ENCODE data around the gene POLR1A. TPM values are rescaled to one million over a fixed set of nuclear protein-coding genes. Genes with fewer than 3 reads are reported as not detected.

Gene POLR1A
- total RNA-seq, 1 experiment from 2014 or later = 62.6 TPM

- no peak overlapping the region for H3K4me3 ChIP-seq (ENCODE audit: low read depth in 2 of 2, low read length in 2 of 2)
- ATAC-seq (no peak), DNase-seq (ENCODE audit: low read depth, low spot score) (no peak)
- H3K4me1 ChIP-seq (ENCODE audit: control insufficient read depth, insufficient read depth, low read length) = no peaks in the 10 kb centered on the region; the same call in 1 of the 2 replicates
- no peak for TF ChIP-seq REST (IDR thresholded peaks at IDR 0.05; ENCODE audit: insufficient read depth in 1 of 2, low read depth in 2 of 2, low read length in 1 of 2)
- no peak for TF ChIP-seq CTCF (IDR thresholded peaks at IDR 0.05)
- no peak for TF ChIP-seq TCF7L2 (IDR thresholded peaks at IDR 0.05; ENCODE audit: low read depth, low read length)
- no peak for TF ChIP-seq SIN3A (IDR thresholded peaks at IDR 0.05; ENCODE audit: borderline replicate concordance, insufficient read depth, low read depth, low read length)
- TF ChIP-seq POLR2AphosphoS5 (IDR thresholded peaks at IDR 0.05; ENCODE audit: low read depth, low read length) = no peak
- ChIA-PET POLR2A (no interaction called here), CTCF (no interaction called here)
- no peaks in the 10 kb centered on the region for H3K36me3 ChIP-seq (ENCODE audit: control insufficient read depth, insufficient read depth, low read length)
- BruUV-seq (replicated peaks) = no TSS peak
- H3K9me3 ChIP-seq (ENCODE audit: control insufficient read depth, insufficient read depth, low read depth, low read length) = peaks cover 4% of the 10 kb centered on the region; the same call in 1 of the 2 replicates
- intact Hi-C loops (cut with micrococcal nuclease; ENCODE audit: unreplicated experiment) (loop anchor here (10.0 kb wide), 1 partner anchor 107 kb away; no protein-coding TSS in a partner anchor), in situ Hi-C loops (cut with HindIII; ENCODE audit: low pct_unique_long_range_greater_than_20kb, low sequenced_read_pairs) (no loop called here)
- H3K27ac ChIP-seq (ENCODE audit: low read length) = no peak overlapping the region
- H3K27me3 ChIP-seq (ENCODE audit: control insufficient read depth, insufficient read depth, low read length) = no peaks in the 10 kb centered on the region
These were observed 104.4 kb downstream of the POLR1A start for GRCh38 chr2:86001326-86001725.

GRCh38 chr2:86000938-86001312 is 104.8 kb downstream of the POLR1A start:
- intact Hi-C loops (cut with micrococcal nuclease; ENCODE audit: unreplicated experiment) (loop anchor here (10.0 kb wide), 1 partner anchor 106 kb away; no protein-coding TSS in a partner anchor), in situ Hi-C loops (cut with HindIII; ENCODE audit: low pct_unique_long_range_greater_than_20kb, low sequenced_read_pairs) (no loop called here)
- H3K36me3 ChIP-seq (ENCODE audit: control insufficient read depth, insufficient read depth, low read length) = no peaks in the 10 kb centered on the region
- ChIA-PET CTCF (no interaction called here), POLR2A (no interaction called here)
- ATAC-seq = no peak
- H3K27me3 ChIP-seq (ENCODE audit: control insufficient read depth, insufficient read depth, low read length) = no peaks in the 10 kb centered on the region
- no peak overlapping the region for H3K4me3 ChIP-seq (ENCODE audit: low read depth in 2 of 2, low read length in 2 of 2)
- no peak for DNase-seq (ENCODE audit: low read depth, low spot score)
- TF ChIP-seq SIN3A (IDR thresholded peaks at IDR 0.05; ENCODE audit: borderline replicate concordance, insufficient read depth, low read depth, low read length) (no peak), POLR2AphosphoS5 (IDR thresholded peaks at IDR 0.05; ENCODE audit: low read depth, low read length) (no peak), CTCF (IDR thresholded peaks at IDR 0.05) (no peak), REST (IDR thresholded peaks at IDR 0.05; ENCODE audit: insufficient read depth in 1 of 2, low read depth in 2 of 2, low read length in 1 of 2) (no peak), TCF7L2 (IDR thresholded peaks at IDR 0.05; ENCODE audit: low read depth, low read length) (no peak)
- H3K4me1 ChIP-seq (ENCODE audit: control insufficient read depth, insufficient read depth, low read length) = no peaks in the 10 kb centered on the region; the same call in 1 of the 2 replicates
- H3K9me3 ChIP-seq (ENCODE audit: control insufficient read depth, insufficient read depth, low read depth, low read length) = peaks cover 2% of the 10 kb centered on the region; the same call in 1 of the 2 replicates
- BruUV-seq (replicated peaks) = no TSS peak
- no peak overlapping the region for H3K27ac ChIP-seq (ENCODE audit: low read length)

All from Panc1 (cell line).